SU-DHL-6 (cell line): Measurements from ENCODE around the gene YPEL4.

Source experiments
- H2AFZ ChIP-seq: fragments of 200-600 bp; sonication (generic); 2 replicates; pipeline ENCODE4 v1.6.1; 2014; ENCODE audit warnings: low read depth, mild to moderate bottlenecking, moderate library complexity, mixed read lengths, antibody characterized with exemption, low read length; ENCODE audit not compliant: severe bottlenecking
- H3F3A ChIP-seq: fragments of 200-600 bp; shearing (Covaris generic); 2 replicates; pipeline ENCODE4 v1.6.0; 2016; ENCODE audit warnings: antibody characterized with exemption, mild to moderate bottlenecking; ENCODE audit not compliant: insufficient read depth
- H3K27ac ChIP-seq: fragments of 200-600 bp; sonication (generic); 2 replicates; pipeline ENCODE4 v1.5.1; 2016; ENCODE audit warnings: low read depth, mild to moderate bottlenecking, low read length, moderate library complexity, mixed read lengths
- H3K27me3 ChIP-seq: fragments of 200-600 bp; sonication (generic), shearing (Covaris generic); 2 replicates; pipeline ENCODE4 v1.6.0; 2014; ENCODE audit warnings: mild to moderate bottlenecking, low read length
- H3K36me3 ChIP-seq: fragments of 200-600 bp; sonication (generic); 2 replicates; pipeline ENCODE4 v1.6.1; 2014; ENCODE audit warnings: mild to moderate bottlenecking, low read length, mixed read lengths
- H3K4me2 ChIP-seq: fragments of 300-600, 200-600 bp; shearing (Covaris generic), sonication (generic); 2 replicates; pipeline ENCODE4 v1.6.0; 2014; ENCODE audit warnings: low read length, low read depth, mild to moderate bottlenecking; ENCODE audit not compliant: poor library complexity, severe bottlenecking
- H3K4me3 ChIP-seq: fragments of 200-600 bp; sonication (generic); 2 replicates; pipeline ENCODE4 v1.5.1; 2014; ENCODE audit warnings: antibody characterized with exemption, low read length, mild to moderate bottlenecking, mixed read lengths; ENCODE audit not compliant: insufficient read depth, poor library complexity, severe bottlenecking
- H3K79me2 ChIP-seq: fragments of 200-600 bp; sonication (generic); 2 replicates; pipeline ENCODE4 v1.6.1; 2014; ENCODE audit warnings: mild to moderate bottlenecking, low read length, moderate library complexity; ENCODE audit not compliant: insufficient read depth
- H3K9ac ChIP-seq: fragments of 200-600 bp; sonication (generic); 2 replicates; pipeline ENCODE4 v1.7.0; 2014; ENCODE audit warnings: mild to moderate bottlenecking, low read length
- H3K9me2 ChIP-seq: fragments of 200-600 bp; sonication (generic); replicated peaks from 2 replicates; pipeline ENCODE4 v1.6.1; 2014; ENCODE audit warnings: low read length; ENCODE audit not compliant: insufficient read depth
- H3K9me3 ChIP-seq: fragments of 200-600 bp; sonication (generic); 2 replicates; pipeline ENCODE4 v1.6.1; 2014; ENCODE audit warnings: low read length, mixed read lengths; ENCODE audit not compliant: insufficient read depth
- H4K20me1 ChIP-seq: fragments of 200-600 bp; sonication (generic); 2 replicates; pipeline ENCODE4 v1.6.1; 2014; ENCODE audit warnings: low read depth, mild to moderate bottlenecking, antibody characterized with exemption, low read length, moderate library complexity, mixed read lengths
- EZH2phosphoT487 ChIP-seq: fragments of 200-600 bp; sonication (generic), shearing (Covaris generic); conservative IDR thresholded peaks from 2 replicates; pipeline ENCODE4 v1.6.1; 2018; ENCODE audit warnings: mild to moderate bottlenecking, antibody characterized with exemption, low read length, moderate library complexity, mixed read lengths
- TF ChIP-seq, protein P1 (sequence below): fragments of 200-600 bp; sonication (generic); IDR thresholded peaks from one replicate; pipeline ENCODE4 v1.5.1; 2017; ENCODE audit warnings: antibody characterized with exemption, mild to moderate bottlenecking, low read length, moderate library complexity; ENCODE audit not compliant: insufficient read depth, poor library complexity, severe bottlenecking

YPEL4 gene

DNA sequence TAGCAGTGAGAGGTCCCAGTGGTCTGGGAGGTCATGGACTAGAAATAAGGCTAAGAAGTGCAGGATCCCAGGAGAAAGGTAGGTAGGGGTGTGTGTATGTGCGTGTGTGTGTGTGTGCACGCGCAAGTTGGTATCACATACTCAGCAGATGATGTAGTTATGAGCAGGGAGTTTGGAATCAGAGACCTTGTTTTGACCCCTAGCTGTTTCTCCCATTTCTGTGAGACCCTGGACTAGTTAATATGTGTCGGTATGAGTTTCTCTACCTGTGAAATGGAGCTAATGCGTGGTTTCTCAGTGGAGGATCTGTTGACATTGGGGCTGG, 50.9 kb downstream of the YPEL4 start:
- Histone ChIP-seq H3K4me2 (no peak overlapping the region), H3K27ac (no peak overlapping the region)
- TF ChIP-seq EZH2phosphoT487, result no peak
- TF ChIP-seq, protein P1, sequence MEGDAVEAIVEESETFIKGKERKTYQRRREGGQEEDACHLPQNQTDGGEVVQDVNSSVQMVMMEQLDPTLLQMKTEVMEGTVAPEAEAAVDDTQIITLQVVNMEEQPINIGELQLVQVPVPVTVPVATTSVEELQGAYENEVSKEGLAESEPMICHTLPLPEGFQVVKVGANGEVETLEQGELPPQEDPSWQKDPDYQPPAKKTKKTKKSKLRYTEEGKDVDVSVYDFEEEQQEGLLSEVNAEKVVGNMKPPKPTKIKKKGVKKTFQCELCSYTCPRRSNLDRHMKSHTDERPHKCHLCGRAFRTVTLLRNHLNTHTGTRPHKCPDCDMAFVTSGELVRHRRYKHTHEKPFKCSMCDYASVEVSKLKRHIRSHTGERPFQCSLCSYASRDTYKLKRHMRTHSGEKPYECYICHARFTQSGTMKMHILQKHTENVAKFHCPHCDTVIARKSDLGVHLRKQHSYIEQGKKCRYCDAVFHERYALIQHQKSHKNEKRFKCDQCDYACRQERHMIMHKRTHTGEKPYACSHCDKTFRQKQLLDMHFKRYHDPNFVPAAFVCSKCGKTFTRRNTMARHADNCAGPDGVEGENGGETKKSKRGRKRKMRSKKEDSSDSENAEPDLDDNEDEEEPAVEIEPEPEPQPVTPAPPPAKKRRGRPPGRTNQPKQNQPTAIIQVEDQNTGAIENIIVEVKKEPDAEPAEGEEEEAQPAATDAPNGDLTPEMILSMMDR, result no peak

DNA sequence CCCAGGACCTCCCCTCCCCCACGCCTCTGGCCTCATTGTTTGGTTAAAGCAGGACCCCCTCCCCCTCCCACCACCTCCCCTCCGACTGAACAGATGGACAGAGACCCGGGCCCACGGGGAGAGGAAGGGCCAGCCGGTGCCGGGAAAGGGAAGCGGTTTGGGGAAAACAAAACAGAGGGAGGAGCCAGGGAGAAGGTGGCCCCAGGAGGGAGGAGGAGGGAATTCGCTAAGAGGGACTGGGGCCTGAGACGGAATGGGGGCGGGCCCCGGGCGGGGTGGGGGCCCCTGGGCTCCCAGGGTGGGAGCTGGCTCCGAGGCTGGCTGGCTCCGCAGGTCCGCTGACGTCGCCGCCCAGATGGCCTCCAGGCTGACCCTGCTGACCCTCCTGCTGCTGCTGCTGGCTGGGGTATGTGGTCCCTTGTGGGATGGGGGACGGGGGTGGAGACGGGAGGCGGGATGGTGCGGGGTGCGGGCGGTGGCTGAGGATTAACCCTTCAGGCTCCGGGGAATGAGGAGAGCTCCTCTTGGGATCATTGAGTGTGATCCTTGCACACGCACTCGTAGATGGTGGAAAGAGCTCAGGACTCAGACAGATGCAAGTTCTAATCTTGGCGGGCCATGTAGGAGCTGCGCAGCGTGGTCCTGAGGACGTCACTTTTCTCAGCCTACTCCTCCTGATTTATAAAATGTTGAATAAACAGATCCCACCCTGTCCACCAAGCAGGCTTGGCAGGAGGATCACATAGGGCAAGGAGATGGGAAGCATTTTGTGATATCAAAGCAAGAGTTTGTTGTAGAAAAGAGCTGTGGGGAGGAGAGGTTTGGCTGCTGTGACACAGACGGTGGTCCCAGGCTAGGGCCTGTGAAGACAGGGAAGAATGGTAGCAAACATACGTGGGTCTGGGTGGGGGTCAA, 51.5 kb downstream of the YPEL4 start:
- no peaks in the 10 kb centered on the region for H3K27me3 ChIP-seq
- no peak overlapping the region for H3K4me2 ChIP-seq
- no peak overlapping the region for H3K4me3 ChIP-seq
- no peaks in the 10 kb centered on the region for H4K20me1 ChIP-seq
- H3K27ac ChIP-seq, result no peak overlapping the region
- H3K79me2 ChIP-seq, result no peaks in the 10 kb centered on the region
- H3K9ac ChIP-seq, result no peak overlapping the region
- no peak overlapping the region for H2AFZ ChIP-seq
- no peaks in the 10 kb centered on the region for H3F3A ChIP-seq
- H3K9me2 ChIP-seq, result no peaks in the 10 kb centered on the region
- no peaks in the 10 kb centered on the region for H3K9me3 ChIP-seq
- no peak for TF ChIP-seq EZH2phosphoT487
- TF ChIP-seq, protein P1, result no peak
- no peaks in the 10 kb centered on the region for H3K36me3 ChIP-seq

More for the DNA sequence above, 50.9 kb downstream of the YPEL4 start:
- Histone ChIP-seq H3K36me3 (no peaks in the 10 kb centered on the region), H3K4me3 (no peak overlapping the region), H3K79me2 (no peaks in the 10 kb centered on the region), H3K27me3 (no peaks in the 10 kb centered on the region), H3K9ac (no peak overlapping the region), H4K20me1 (no peaks in the 10 kb centered on the region), H2AFZ (no peak overlapping the region), H3F3A (no peaks in the 10 kb centered on the region), H3K9me3 (no peaks in the 10 kb centered on the region), H3K9me2 (no peaks in the 10 kb centered on the region)

DNA sequence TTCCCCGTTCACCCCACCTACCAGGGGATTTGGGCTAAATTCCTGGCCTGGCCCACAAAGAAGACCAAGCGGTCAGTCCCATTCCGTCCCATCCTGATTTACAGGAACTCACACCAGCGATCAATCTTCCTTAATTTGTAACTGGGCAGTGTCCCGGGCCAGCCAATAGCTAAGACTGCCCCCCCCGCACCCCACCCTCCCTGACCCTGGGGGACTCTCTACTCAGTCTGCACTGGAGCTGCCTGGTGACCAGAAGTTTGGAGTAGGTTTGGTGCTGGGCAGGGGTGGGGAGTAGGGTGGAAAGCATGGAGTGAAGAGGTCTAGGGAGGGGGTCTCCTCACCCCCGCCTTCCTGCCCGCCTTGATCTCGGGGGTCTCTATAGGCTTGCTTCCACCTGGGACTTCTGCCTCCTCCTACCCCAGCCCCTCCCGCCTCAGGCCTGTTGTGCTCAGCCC, 52.2 kb downstream of the YPEL4 start, which contains the start of gene SERPING1:
Gene SERPING1 (plus strand): TSS at position 225 of the 455 bp plus-strand sequence. CDS start 586 bp downstream, outside the sequence.
- no peak within 1 kb of the TSS for H3K4me3 ChIP-seq
- no peak within 1 kb of the TSS for H3K9ac ChIP-seq

More for the DNA sequence above, 52.2 kb downstream of the YPEL4 start, which contains the start of gene SERPING1:
- H3K36me3 ChIP-seq, result no peaks in the 10 kb centered on the region
- H3K79me2 ChIP-seq, result no peaks in the 10 kb centered on the region
- H3K9me2 ChIP-seq, result no peaks in the 10 kb centered on the region
- no peak within 1 kb of the TSS for H3K4me2 ChIP-seq
- H3K9me3 ChIP-seq, result no peaks in the 10 kb centered on the region
- H4K20me1 ChIP-seq, result no peaks in the 10 kb centered on the region
- H3K27me3 ChIP-seq, result no peaks in the 10 kb centered on the region
- H3F3A ChIP-seq, result no peaks in the 10 kb centered on the region
- TF ChIP-seq, protein P1, result no peak
- no peak for TF ChIP-seq EZH2phosphoT487
- H3K27ac ChIP-seq, result no peak within 1 kb of the TSS
- no peak within 1 kb of the TSS for H2AFZ ChIP-seq
